Upper lobe of left lung (tissue), 6 donors: ENCODE data around the gene SHCBP1L. TPM values are rescaled to one million over a fixed set of nuclear protein-coding genes. Genes with fewer than 3 reads are reported as not detected.

Experiments
- ATAC-seq, 2 donors: fragments of 200-7000 bp; cut with Tn5 transposase; one replicate each; pipeline ENCODE4 v1.9.1; 2022; ENCODE audit warnings: mild to moderate bottlenecking in 2 of 2, moderate library complexity in 2 of 2; ENCODE audit not compliant: low FRiP score in 2 of 2
- DNase-seq, 2 donors: peaks; one replicate each; pipeline ENCODE4 v3.0.0-alpha.2; 2019 to 2020
- H3K27ac ChIP-seq, 4 donors: fragments of 200-600 bp; sonication (generic); one replicate each; pipeline ENCODE4 v1.5.1; 2016 to 2019
- H3K27me3 ChIP-seq, 4 donors: fragments of 200-600 bp; sonication (generic); one replicate each; pipeline ENCODE4 v1.5.1; 2017 to 2019
- H3K36me3 ChIP-seq, 4 donors: fragments of 200-600 bp; sonication (generic); one replicate each; pipeline ENCODE4 v1.5.1; 2016 to 2019
- H3K4me1 ChIP-seq, 4 donors: fragments of 200-600 bp; sonication (generic); one replicate each; pipeline ENCODE4 v1.5.1; 2018 to 2019
- H3K4me3 ChIP-seq, 4 donors: fragments of 200-600 bp; sonication (generic); one replicate each; pipeline ENCODE4 v1.5.1; 2017 to 2019; ENCODE audit warnings: mild to moderate bottlenecking in 2 of 4, moderate library complexity in 1 of 4
- H3K9me3 ChIP-seq, 4 donors: fragments of 200-600 bp; sonication (generic); one replicate each; pipeline ENCODE4 v1.5.1; 2018 to 2019
- CTCF ChIP-seq, 6 experiments: fragments of 450-650 bp in 4 of 6; fragments of 200-600 bp in 2 of 6; sonication (generic) in 2 of 6; IDR thresholded peaks; one replicate each; pipeline ENCODE4 v1.5.1; 2016 to 2019; ENCODE audit warnings: antibody characterized with exemption in 6 of 6
- EP300 ChIP-seq, 4 donors: sonication (generic); formaldehyde crosslinking; IDR thresholded peaks; one replicate each; pipeline ENCODE4 v1.5.1; 2017; ENCODE audit warnings: antibody characterized with exemption in 4 of 4, control low read depth in 2 of 4
- POLR2A ChIP-seq, 4 donors: fragments of 450-650 bp; IDR thresholded peaks; one replicate each; pipeline ENCODE4 v1.5.1; 2016 to 2017; ENCODE audit warnings: antibody characterized with exemption in 4 of 4, mild to moderate bottlenecking in 2 of 4
- POLR2AphosphoS5 ChIP-seq, 2 donors: sonication (generic); formaldehyde crosslinking; IDR thresholded peaks; one replicate each; pipeline ENCODE4 v1.5.1; 2017; ENCODE audit warnings: antibody characterized with exemption in 2 of 2
- WGBS, 2 donors: methylation state at CpG; one replicate each; pipeline ENCODE4 v1.1.5; 2017 to 2018; 5-methylcytosine and 5-hydroxymethylcytosine counted together
- total RNA-seq, 6 donors: library from RNA; depleted of rRNA in 4 of 6; stranded (reverse); fragments of >200 nt in 4 of 6; gene quantifications; one replicate each; pipeline versions ENCODE4 v1.1.0 to v1.2.1, GENCODE V29; 2016 to 2021
- donor health status: DM: no; HTN: no; CAD: no; lungs with moderate emphysema.
- donor health status: DM: no; HTN: yes; CAD: no; lungs with severe emphysema.

SHCBP1L gene
- total RNA-seq, 6 donors from 2014 or later, result not detected

GRCh38 chr1:182861994-182862393, 91.0 kb downstream of the SHCBP1L start:
- peaks cover 53 to 100% (median 91%) of the 10 kb centered on the region in 4 donors for H3K36me3 ChIP-seq
- TF ChIP-seq EP300 (IDR thresholded peaks at IDR 0.05) (no peak), CTCF (IDR thresholded peaks at IDR 0.05) (no peak), POLR2A (IDR thresholded peaks at IDR 0.05) (no peak), POLR2AphosphoS5 (IDR thresholded peaks at IDR 0.05) (no peak)

DNA sequence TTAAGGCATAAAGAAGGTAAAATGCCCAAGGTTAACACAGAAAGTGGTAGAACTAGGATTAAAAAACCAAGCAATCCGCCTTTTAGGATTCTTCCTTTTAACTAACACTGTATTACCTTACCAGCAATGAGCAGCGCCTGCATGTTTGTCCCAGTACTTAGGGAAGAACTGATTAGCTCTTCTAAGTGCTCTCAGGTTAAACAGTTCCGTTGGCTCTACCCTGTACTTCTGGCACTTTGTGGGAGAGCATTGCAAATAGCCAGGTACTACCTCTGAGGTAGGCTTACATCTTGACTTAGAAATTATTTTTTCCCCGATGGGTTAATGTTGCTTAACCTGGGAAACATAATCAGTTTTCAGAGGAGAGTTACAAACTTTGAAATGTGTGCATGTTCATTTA, 92.3 kb downstream of the SHCBP1L start:
- H3K27ac ChIP-seq, result no peak overlapping the region
- H3K27me3 ChIP-seq, result no peaks in the 10 kb centered on the region
- TF ChIP-seq POLR2A (IDR thresholded peaks at IDR 0.05) (no peak), EP300 (IDR thresholded peaks at IDR 0.05) (no peak), CTCF (IDR thresholded peaks at IDR 0.05) (no peak), POLR2AphosphoS5 (IDR thresholded peaks at IDR 0.05) (no peak)
- WGBS, 2 donors, result 79 to 82% methylated on average over 4 of the region's 4 CpGs
- H3K9me3 ChIP-seq, result no peaks in the 10 kb centered on the region
- ATAC-seq, result peak; percentile 43 to 82
- peaks cover 62 to 100% (median 92%) of the 10 kb centered on the region in 4 donors for H3K36me3 ChIP-seq
- no peak overlapping the region for H3K4me3 ChIP-seq
- peak in 1 of 2 donors; percentile 46 for DNase-seq
- H3K4me1 ChIP-seq, result no peaks in the 10 kb centered on the region

More at GRCh38 chr1:182861994-182862393, 91.0 kb downstream of the SHCBP1L start:
- no peak overlapping the region for H3K4me3 ChIP-seq
- no peak overlapping the region for H3K27ac ChIP-seq
- H3K4me1 ChIP-seq, result no peaks in the 10 kb centered on the region
- 92 to 95% methylated on average over 2 of the region's 2 CpGs for WGBS, 2 donors
- ATAC-seq (no peak), DNase-seq (no peak)
- no peaks in the 10 kb centered on the region for H3K27me3 ChIP-seq
- no peaks in the 10 kb centered on the region for H3K9me3 ChIP-seq

- ATAC-seq, result no peak
- no peaks in the 10 kb centered on the region for H3K27me3 ChIP-seq
- H3K9me3 ChIP-seq, result no peaks in the 10 kb centered on the region
- H3K36me3 ChIP-seq, result peaks cover 69 to 100% (median 89%) of the 10 kb centered on the region in 4 donors
- H3K4me3 ChIP-seq, result no peak overlapping the region
- WGBS, 2 donors, result 97% methylated on average over 3 of the region's 3 CpGs
- no peaks in the 10 kb centered on the region for H3K4me1 ChIP-seq
- H3K27ac ChIP-seq, result no peak overlapping the region
- no peak for DNase-seq
- TF ChIP-seq EP300 (IDR thresholded peaks at IDR 0.05), result no peak
Measured at GRCh38 chr1:182857212-182857611, 95.8 kb downstream of the SHCBP1L start.

- Histone ChIP-seq H3K9me3 (no peaks in the 10 kb centered on the region), H3K4me3 (no peak overlapping the region), H3K36me3 (peaks cover 70 to 100% (median 87%) of the 10 kb centered on the region in 4 donors), H3K27ac (no peak overlapping the region), H3K4me1 (no peaks in the 10 kb centered on the region), H3K27me3 (no peaks in the 10 kb centered on the region)
- 66% methylated on average over 4 of the region's 4 CpGs for WGBS, 2 donors
- TF ChIP-seq POLR2A (IDR thresholded peaks at IDR 0.05) (no peak), EP300 (IDR thresholded peaks at IDR 0.05) (no peak), POLR2AphosphoS5 (IDR thresholded peaks at IDR 0.05) (no peak), CTCF (IDR thresholded peaks at IDR 0.05) (no peak)
- ATAC-seq, result no peak
- DNase-seq, result no peak
Measured at GRCh38 chr1:182855911-182856310, 97.1 kb downstream of the SHCBP1L start.

- no peaks in the 10 kb centered on the region for H3K27me3 ChIP-seq
- TF ChIP-seq CTCF (IDR thresholded peaks at IDR 0.05), result no peak
- no peak for TF ChIP-seq POLR2AphosphoS5 (IDR thresholded peaks at IDR 0.05)
- no peak for TF ChIP-seq POLR2A (IDR thresholded peaks at IDR 0.05)
- TF ChIP-seq EP300 (IDR thresholded peaks at IDR 0.05), result no peak
- H3K27ac ChIP-seq, result no peak overlapping the region
- no peak overlapping the region for H3K4me3 ChIP-seq
- DNase-seq (no peak), ATAC-seq (no peak)
- no peaks in the 10 kb centered on the region for H3K4me1 ChIP-seq
- 82 to 96% methylated on average over 1 of the region's 1 CpG for WGBS, 2 donors
- H3K36me3 ChIP-seq, result peaks cover 45 to 99% (median 73%) of the 10 kb centered on the region in 4 donors
- H3K9me3 ChIP-seq, result no peaks in the 10 kb centered on the region
Measured at GRCh38 chr1:182851825-182852224, 101.1 kb downstream of the SHCBP1L start.
